ENCODE measurements around the gene NCR2. TPM values are rescaled to one million over a fixed set of nuclear protein-coding genes. Genes with fewer than 3 reads are reported as not detected.

NCR2 gene
- polyA plus RNA-seq, 1 of the 3 experiments (the other 2 are of a cell fraction) = not detected

DNA sequence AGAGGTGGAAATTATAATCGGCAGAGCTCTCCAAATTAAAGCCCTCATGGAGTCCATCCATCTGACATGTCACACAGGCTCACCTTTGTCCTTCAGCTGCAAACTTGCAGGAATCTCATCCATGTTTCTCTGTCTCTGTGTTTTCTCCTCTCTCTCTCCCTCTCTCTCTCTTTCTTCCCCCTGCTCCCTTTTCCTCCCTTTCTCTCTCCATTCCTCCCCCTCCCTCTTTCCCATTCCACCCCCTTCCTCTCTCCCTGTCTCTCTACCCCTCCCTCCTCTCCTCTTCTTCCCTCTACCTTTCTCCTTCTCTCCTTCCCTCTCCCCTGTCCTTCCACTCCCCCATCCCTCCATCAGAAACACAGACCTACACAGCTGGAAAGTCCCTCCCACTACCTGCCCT lies 6.8 kb downstream of the NCR2 start (continued):
- no peak for TF ChIP-seq RFX5 (IDR thresholded peaks at IDR 0.05; ENCODE audit: low read length)

DNA sequence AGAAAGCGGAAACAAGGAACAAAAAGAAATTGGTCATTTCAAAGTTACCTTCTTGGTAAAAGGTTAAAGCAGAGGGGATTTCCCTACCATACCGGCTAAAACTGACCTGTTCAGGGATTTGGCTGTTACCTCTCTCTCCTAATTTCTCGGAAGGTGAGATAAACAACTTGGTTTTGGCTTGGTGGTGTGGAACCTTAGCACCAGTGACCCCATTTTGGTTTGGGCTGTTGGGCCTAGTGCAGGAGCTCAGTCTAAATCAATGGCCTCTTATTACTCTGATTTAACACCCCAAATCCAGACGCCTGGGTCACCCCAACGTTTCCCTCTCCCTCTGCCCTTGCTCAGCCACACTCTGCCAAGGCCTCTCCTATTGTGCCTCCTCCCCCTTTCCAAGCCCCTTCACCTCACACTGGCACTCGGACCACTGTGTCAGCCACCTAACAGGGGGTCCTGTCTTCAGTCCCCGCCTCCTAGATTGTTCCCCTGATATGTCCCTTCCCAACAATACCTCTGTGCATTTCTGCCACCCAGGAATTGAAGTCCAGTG lies 8.3 kb downstream of the NCR2 start:
- POLR2A ChIA-PET = no interaction called here
- H3K9me3 ChIP-seq = no peaks in the 10 kb centered on the region
- no peak for DNase-seq
- H3K9ac ChIP-seq = no peak overlapping the region
- H3K4me2 ChIP-seq = no peak overlapping the region
- no peaks in the 10 kb centered on the region for H3F3A ChIP-seq (replicated peaks; ENCODE audit: insufficient read depth)
- peaks cover 39% of the 10 kb centered on the region for H3K27me3 ChIP-seq (ENCODE audit: insufficient read depth)
- no peaks in the 10 kb centered on the region for H3K36me3 ChIP-seq (replicated peaks in 1 of 2; ENCODE audit: control insufficient read depth in 1 of 2, insufficient read depth in 2 of 2, low read length in 1 of 2)
- H3K9me2 ChIP-seq = no peaks in the 10 kb centered on the region
- WGBS (ENCODE audit: low lambda C conversion rate) = 39% methylated on average over 7 of the region's 7 CpGs
- no peak overlapping the region for H3K27ac ChIP-seq (ENCODE audit: low read depth in 2 of 2, low read length in 1 of 2)
- H4K20me1 ChIP-seq (ENCODE audit: insufficient read depth) = no peaks in the 10 kb centered on the region
- CTCF ChIA-PET = interaction anchor here (0.7 to 2.3 kb wide), 4 partner anchors 9 to 340 kb away, joined by 3 to 9 read pairs (median 3); no protein-coding TSS in a partner anchor
- H2AFZ ChIP-seq (ENCODE audit: low read depth) = no peak overlapping the region
- H3K79me2 ChIP-seq (ENCODE audit: insufficient read depth) = no peaks in the 10 kb centered on the region
- no peaks in the 10 kb centered on the region for H3K4me1 ChIP-seq (ENCODE audit: control insufficient read depth in 1 of 2, insufficient read depth in 2 of 2, low read depth in 1 of 2, low read length in 1 of 2)
- H3K4me3 ChIP-seq (ENCODE audit: low read depth in 2 of 2, low read length in 1 of 2) = no peak overlapping the region
- TF ChIP-seq RAD21 (IDR thresholded peaks at IDR 0.05; ENCODE audit: low read length) = no peak
- no peak for TF ChIP-seq YY1 (IDR thresholded peaks at IDR 0.05; ENCODE audit: low read depth)
- TF ChIP-seq SIN3A (IDR thresholded peaks at IDR 0.05; ENCODE audit: borderline replicate concordance, low read depth, low read length) = no peak
- TF ChIP-seq, protein P1, sequence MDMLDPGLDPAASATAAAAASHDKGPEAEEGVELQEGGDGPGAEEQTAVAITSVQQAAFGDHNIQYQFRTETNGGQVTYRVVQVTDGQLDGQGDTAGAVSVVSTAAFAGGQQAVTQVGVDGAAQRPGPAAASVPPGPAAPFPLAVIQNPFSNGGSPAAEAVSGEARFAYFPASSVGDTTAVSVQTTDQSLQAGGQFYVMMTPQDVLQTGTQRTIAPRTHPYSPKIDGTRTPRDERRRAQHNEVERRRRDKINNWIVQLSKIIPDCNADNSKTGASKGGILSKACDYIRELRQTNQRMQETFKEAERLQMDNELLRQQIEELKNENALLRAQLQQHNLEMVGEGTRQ (IDR thresholded peaks at IDR 0.05; ENCODE audit: borderline replicate concordance, low read depth, low read length) = no peak
- no peak for TF ChIP-seq CHD2 (IDR thresholded peaks at IDR 0.05; ENCODE audit: low read length, partially characterized antibody)
- TF ChIP-seq RXRA (IDR thresholded peaks at IDR 0.05; ENCODE audit: borderline replicate concordance, low read depth) = no peak
- TF ChIP-seq RCOR1 (IDR thresholded peaks at IDR 0.05; ENCODE audit: low read length) = no peak
- no peak for TF ChIP-seq JUND (IDR thresholded peaks at IDR 0.05)

DNA sequence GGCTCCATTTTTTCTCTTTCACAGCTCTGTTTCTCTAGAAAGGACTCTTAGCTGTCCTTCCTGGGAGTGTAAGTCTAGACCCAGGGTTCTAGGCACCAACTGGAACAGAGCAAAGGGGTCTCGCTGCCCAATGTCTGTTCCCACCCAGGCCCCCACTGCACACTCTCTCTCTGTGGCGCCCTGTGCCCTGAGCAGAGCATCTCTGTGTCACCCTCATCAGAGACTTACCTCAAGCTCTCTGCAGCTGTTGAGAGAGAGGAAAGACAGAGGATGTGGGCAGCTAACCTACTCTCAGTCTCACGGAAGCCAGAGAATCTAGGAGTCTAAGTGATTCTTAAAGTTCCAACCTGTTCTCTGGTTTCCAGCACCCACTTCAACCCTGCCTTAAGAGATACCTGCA lies 9.5 kb downstream of the NCR2 start:
- H3K9me2 ChIP-seq = no peaks in the 10 kb centered on the region
- H3K4me1 ChIP-seq (ENCODE audit: control insufficient read depth in 1 of 2, insufficient read depth in 2 of 2, low read depth in 1 of 2, low read length in 1 of 2) = no peaks in the 10 kb centered on the region
- no peaks in the 10 kb centered on the region for H3K36me3 ChIP-seq (replicated peaks in 1 of 2; ENCODE audit: control insufficient read depth in 1 of 2, insufficient read depth in 2 of 2, low read length in 1 of 2)
- no peak for DNase-seq
- no peak overlapping the region for H3K27ac ChIP-seq (ENCODE audit: low read depth in 2 of 2, low read length in 1 of 2)
- H3K9ac ChIP-seq = no peak overlapping the region
- H3K4me2 ChIP-seq = no peak overlapping the region
- 47% methylated on average over 3 of the region's 3 CpGs for WGBS (ENCODE audit: low lambda C conversion rate)
- ChIA-PET POLR2A (no interaction called here), CTCF (interaction anchor here (1.3 to 2.3 kb wide), 2 partner anchors 10 to 25 kb away, joined by 3 to 9 read pairs; no protein-coding TSS in a partner anchor)
- H3K9me3 ChIP-seq = no peaks in the 10 kb centered on the region
- no peaks in the 10 kb centered on the region for H3F3A ChIP-seq (replicated peaks; ENCODE audit: insufficient read depth)
- no peak overlapping the region for H3K4me3 ChIP-seq (ENCODE audit: low read depth in 2 of 2, low read length in 1 of 2)
- TF ChIP-seq RFX5 (IDR thresholded peaks at IDR 0.05; ENCODE audit: low read length) (no peak), NRF1 (IDR thresholded peaks at IDR 0.05; ENCODE audit: low read depth, low read length) (no peak), EZH2phosphoT487 (IDR thresholded peaks at IDR 0.05; ENCODE audit: borderline replicate concordance, low read depth) (no peak), TAF1 (IDR thresholded peaks at IDR 0.05; ENCODE audit: borderline replicate concordance, low read depth, low read length) (no peak), RXRA (IDR thresholded peaks at IDR 0.05; ENCODE audit: borderline replicate concordance, low read depth) (no peak), RAD21 (IDR thresholded peaks at IDR 0.05; ENCODE audit: low read length) (no peak), NFIC (IDR thresholded peaks at IDR 0.05; ENCODE audit: borderline replicate concordance) (no peak), CHD2 (IDR thresholded peaks at IDR 0.05; ENCODE audit: low read length, partially characterized antibody) (no peak), FOXM1 (IDR thresholded peaks at IDR 0.05; ENCODE audit: low read depth) (no peak), YY1 (IDR thresholded peaks at IDR 0.05; ENCODE audit: low read depth) (no peak), FOSL2 (IDR thresholded peaks at IDR 0.05; ENCODE audit: borderline replicate concordance, low read depth) (no peak), POLR2AphosphoS5 (IDR thresholded peaks at IDR 0.05; ENCODE audit: low read depth, low read length) (no peak), EP300 (IDR thresholded peaks at IDR 0.05; ENCODE audit: borderline replicate concordance in 1 of 2, low read depth in 1 of 2, low read length in 1 of 2) (no peak), MEF2A (IDR thresholded peaks at IDR 0.05; ENCODE audit: borderline replicate concordance, low read depth) (no peak)
- TF ChIP-seq, protein P2, sequence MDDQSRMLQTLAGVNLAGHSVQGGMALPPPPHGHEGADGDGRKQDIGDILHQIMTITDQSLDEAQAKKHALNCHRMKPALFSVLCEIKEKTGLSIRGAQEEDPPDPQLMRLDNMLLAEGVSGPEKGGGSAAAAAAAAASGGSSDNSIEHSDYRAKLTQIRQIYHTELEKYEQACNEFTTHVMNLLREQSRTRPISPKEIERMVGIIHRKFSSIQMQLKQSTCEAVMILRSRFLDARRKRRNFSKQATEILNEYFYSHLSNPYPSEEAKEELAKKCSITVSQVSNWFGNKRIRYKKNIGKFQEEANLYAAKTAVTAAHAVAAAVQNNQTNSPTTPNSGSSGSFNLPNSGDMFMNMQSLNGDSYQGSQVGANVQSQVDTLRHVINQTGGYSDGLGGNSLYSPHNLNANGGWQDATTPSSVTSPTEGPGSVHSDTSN (IDR thresholded peaks at IDR 0.05) = no peak
- TF ChIP-seq, protein P3, sequence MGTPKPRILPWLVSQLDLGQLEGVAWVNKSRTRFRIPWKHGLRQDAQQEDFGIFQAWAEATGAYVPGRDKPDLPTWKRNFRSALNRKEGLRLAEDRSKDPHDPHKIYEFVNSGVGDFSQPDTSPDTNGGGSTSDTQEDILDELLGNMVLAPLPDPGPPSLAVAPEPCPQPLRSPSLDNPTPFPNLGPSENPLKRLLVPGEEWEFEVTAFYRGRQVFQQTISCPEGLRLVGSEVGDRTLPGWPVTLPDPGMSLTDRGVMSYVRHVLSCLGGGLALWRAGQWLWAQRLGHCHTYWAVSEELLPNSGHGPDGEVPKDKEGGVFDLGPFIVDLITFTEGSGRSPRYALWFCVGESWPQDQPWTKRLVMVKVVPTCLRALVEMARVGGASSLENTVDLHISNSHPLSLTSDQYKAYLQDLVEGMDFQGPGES (IDR thresholded peaks at IDR 0.05; ENCODE audit: low read depth, low read length) = no peak
- H2AFZ ChIP-seq (ENCODE audit: low read depth) = no peak overlapping the region
- H3K79me2 ChIP-seq (ENCODE audit: insufficient read depth) = no peaks in the 10 kb centered on the region
- H4K20me1 ChIP-seq (ENCODE audit: insufficient read depth) = no peaks in the 10 kb centered on the region
- H3K27me3 ChIP-seq (ENCODE audit: insufficient read depth) = peaks cover 39% of the 10 kb centered on the region

Measured in SK-N-SH (cell line).